GM12878 (cell line): Measurements from ENCODE around the gene SLX4IP. TPM values are rescaled to one million over a fixed set of nuclear protein-coding genes. Genes with fewer than 3 reads are reported as not detected.

ENCODE experiments used
- ATAC-seq: fragments of 200-7000 bp; cut with Tn5 transposase; 3 replicates; pipeline ENCODE4 v1.9.1; 2020; ENCODE audit warnings: mild to moderate bottlenecking, moderate library complexity
- BruUV-seq: library from RNA; stranded (reverse); fragments of 400-500 nt; replicated peaks from 2 replicates; lab custom pipeline; 2021; lab: Mats Ljungman, UMichigan
- CTCF ChIA-PET: fragments of 300-600 bp; sonication (Branson Sonifier 250); formaldehyde crosslinking; extraction: SDS; loops from one replicate; lab custom pipeline; 2021; ENCODE audit warnings: inconsistent platforms; lab: Yijun Ruan, JAX
- POLR2A ChIA-PET: fragments of 350-600 bp; formaldehyde crosslinking; extraction: SDS; loops from one replicate; lab custom pipeline; 2021; ENCODE audit warnings: inconsistent platforms; lab: Charles Lee
- RAD21 ChIA-PET: fragments of 300-600 bp; sonication (Branson Sonifier 250); formaldehyde crosslinking; loops from one replicate; lab custom pipeline; 2023; ENCODE audit warnings: antibody characterized with exemption; ENCODE audit not compliant: unreplicated experiment; lab: Charles Lee
- SMC1A ChIA-PET: fragments of 300-600 bp; sonication (Branson Sonifier 250); formaldehyde crosslinking; loops from one replicate; lab custom pipeline; 2023; ENCODE audit not compliant: unreplicated experiment, uncharacterized antibody; lab: Charles Lee
- DNase-seq: peaks from one replicate; pipeline ENCODE4 v3.0.0-alpha.2; 2011; ENCODE audit warnings: low read depth, low spot score
- FAIRE-seq: peaks from 3 replicates; lab custom pipeline; 2011; peaks lifted over from hg19 to GRCh38; lab: Jason Lieb, UNC
- H2AFZ ChIP-seq: 2 replicates; pipeline ENCODE4 v1.6.0; 2011; ENCODE audit warnings: low read depth, low read length, control low read depth; ENCODE audit not compliant: control insufficient read depth
- H3K27ac ChIP-seq: 2 replicates; pipeline ENCODE4 v1.5.1; 2011; ENCODE audit warnings: control low read depth; ENCODE audit not compliant: control insufficient read depth, insufficient read depth
- H3K27me3 ChIP-seq, 2 experiments: replicated peaks in 1 of 2; 2 replicates each; pipeline versions ENCODE4 v1.6.0 to v1.6.1; 2011; ENCODE audit warnings: low read length in 1 of 2; ENCODE audit not compliant: control insufficient read depth in 2 of 2, insufficient read depth in 2 of 2
- H3K36me3 ChIP-seq, 2 experiments: 2 replicates each; pipeline ENCODE4 v1.5.1; 2011; ENCODE audit warnings: low read length in 1 of 2; ENCODE audit not compliant: control insufficient read depth in 2 of 2, insufficient read depth in 2 of 2
- H3K4me1 ChIP-seq: 2 replicates; pipeline ENCODE4 v1.6.1; 2011; ENCODE audit warnings: mild to moderate bottlenecking, low read length, moderate library complexity, mixed read lengths; ENCODE audit not compliant: control insufficient read depth, insufficient read depth
- H3K4me2 ChIP-seq: 2 replicates; pipeline ENCODE4 v1.6.0; 2011; ENCODE audit warnings: control low read depth; ENCODE audit not compliant: control insufficient read depth, insufficient read depth
- H3K4me3 ChIP-seq: fragments of 200-600 bp; sonication (generic); 2 replicates; pipeline ENCODE4 v1.5.1; 2016
- H3K79me2 ChIP-seq: 2 replicates; pipeline ENCODE4 v1.6.0; 2011; ENCODE audit warnings: low read length; ENCODE audit not compliant: control insufficient read depth, insufficient read depth
- H3K9ac ChIP-seq: 2 replicates; pipeline ENCODE4 v1.8.0; 2011; ENCODE audit warnings: low read length, control low read depth, mixed read lengths; ENCODE audit not compliant: control insufficient read depth, insufficient read depth
- H3K9me3 ChIP-seq: replicated peaks from 3 replicates; pipeline ENCODE4 v1.5.1; 2011; ENCODE audit warnings: mild to moderate bottlenecking, low read length; ENCODE audit not compliant: control insufficient read depth, insufficient read depth
- H4K20me1 ChIP-seq: 2 replicates; pipeline ENCODE4 v1.6.0; 2011; ENCODE audit not compliant: control insufficient read depth, insufficient read depth
- CHD4 ChIP-seq: fragments of 200-600 bp; sonication (generic); IDR thresholded peaks from 2 replicates; pipeline ENCODE4 v1.6.1; 2016; ENCODE audit warnings: mild to moderate bottlenecking
- EP300 ChIP-seq, 2 experiments: fragments of 150-350 bp in 1 of 2; IDR thresholded peaks; 2 replicates each; pipeline ENCODE4 v1.6.1; 2011 to 2012; ENCODE audit warnings: low read depth in 2 of 2, low read length in 2 of 2, borderline replicate concordance in 1 of 2, improper control_type of control experiment in 1 of 2, inconsistent platforms in 1 of 2; ENCODE audit not compliant: control insufficient read depth in 1 of 2
- GATAD2B ChIP-seq: fragments of 450-650 bp; conservative IDR thresholded peaks from 2 replicates; pipeline ENCODE4 v1.6.1; 2017; ENCODE audit warnings: low read depth, mild to moderate bottlenecking, moderate library complexity
- MEF2B ChIP-seq: fragments of 450-650 bp; IDR thresholded peaks from 2 replicates; pipeline ENCODE4 v1.6.1; 2018; ENCODE audit warnings: mild to moderate bottlenecking, moderate library complexity; ENCODE audit not compliant: partially characterized antibody, poor library complexity, severe bottlenecking
- NBN ChIP-seq: fragments of 450-650 bp; IDR thresholded peaks from 2 replicates; pipeline ENCODE4 v1.6.1; 2016
- POU2F2 ChIP-seq: IDR thresholded peaks from 3 replicates; pipeline ENCODE4 v1.6.1; 2011; ENCODE audit warnings: low read depth, mild to moderate bottlenecking, low read length, borderline replicate concordance
- SMC3 ChIP-seq: IDR thresholded peaks from 2 replicates; pipeline ENCODE4 v1.6.1; 2011; ENCODE audit warnings: low read length, improper control_type of control experiment, borderline replicate concordance
- ZBTB33 ChIP-seq: fragments of 450-650 bp; IDR thresholded peaks from 2 replicates; pipeline ENCODE4 v1.6.1; 2017; ENCODE audit warnings: mild to moderate bottlenecking
- WGBS: methylation state at CpG from one replicate; pipeline ENCODE4 v1.1.6; 2016; ENCODE audit warnings: low lambda C conversion rate; ENCODE audit not compliant: insufficient replicate concordance, insufficient coverage; ENCODE audit errors: missing lambda C conversion rate; 5-methylcytosine and 5-hydroxymethylcytosine counted together
- in situ Hi-C: fragments of 300-500 bp; cut with MboI; formaldehyde crosslinking; loops from 9 replicates; pipeline ENCODE4 v1.14.3; 2018; ENCODE audit warnings: mixed read lengths
- intact Hi-C: fragments of 100-400 bp; cut with micrococcal nuclease; formaldehyde crosslinking; loops from one replicate; pipeline ENCODE4 v1.14.2; 2022; ENCODE audit not compliant: unreplicated experiment
- polyA plus RNA-seq, 11 experiments: library from polyadenylated mRNA; depleted of rRNA in 4 of 11; unstranded in 6 of 11; stranded (reverse) in 5 of 11; fragments of >200 nt; fragmentation: Nextera tagmentation in 4 of 11; fragmentation: Illumina TruSeq in 1 of 11; extraction: Ambion mirVana in 4 of 11; extraction: Trizol in 1 of 11; gene quantifications; 1 replicate in 1 of 11; 2 replicates in 10 of 11; pipeline versions ENCODE4 v1.2.1 to v1.2.3, GENCODE V29; 2011 to 2016; ENCODE audit warnings: inconsistent platforms in 2 of 11, missing spikeins in 2 of 11, low read depth in 1 of 11
- total RNA-seq, 4 experiments: library from RNA; depleted of rRNA in 3 of 4; stranded (reverse); fragments of >200 nt in 3 of 4; fragmentation: Illumina TruSeq in 1 of 4; extraction: Trizol in 1 of 4; gene quantifications; 2 replicates each; pipeline versions ENCODE4 v1.2.1 to v1.2.3, GENCODE V29; 2013 to 2021
- TF ChIP-seq, protein P1 (sequence below): fragments of 450-650 bp; formaldehyde crosslinking; IDR thresholded peaks from 2 replicates; pipeline ENCODE4 v1.4.0; 2020; ENCODE audit warnings: mild to moderate bottlenecking, moderate library complexity

The SLX4IP gene
- total and polyA plus RNA-seq, 10 of the 15 experiments (the other 5 are each of a cell fraction or from before 2014, with no cell fraction given) = 2.2 to 11.0 (median 6.3) TPM

DNA sequence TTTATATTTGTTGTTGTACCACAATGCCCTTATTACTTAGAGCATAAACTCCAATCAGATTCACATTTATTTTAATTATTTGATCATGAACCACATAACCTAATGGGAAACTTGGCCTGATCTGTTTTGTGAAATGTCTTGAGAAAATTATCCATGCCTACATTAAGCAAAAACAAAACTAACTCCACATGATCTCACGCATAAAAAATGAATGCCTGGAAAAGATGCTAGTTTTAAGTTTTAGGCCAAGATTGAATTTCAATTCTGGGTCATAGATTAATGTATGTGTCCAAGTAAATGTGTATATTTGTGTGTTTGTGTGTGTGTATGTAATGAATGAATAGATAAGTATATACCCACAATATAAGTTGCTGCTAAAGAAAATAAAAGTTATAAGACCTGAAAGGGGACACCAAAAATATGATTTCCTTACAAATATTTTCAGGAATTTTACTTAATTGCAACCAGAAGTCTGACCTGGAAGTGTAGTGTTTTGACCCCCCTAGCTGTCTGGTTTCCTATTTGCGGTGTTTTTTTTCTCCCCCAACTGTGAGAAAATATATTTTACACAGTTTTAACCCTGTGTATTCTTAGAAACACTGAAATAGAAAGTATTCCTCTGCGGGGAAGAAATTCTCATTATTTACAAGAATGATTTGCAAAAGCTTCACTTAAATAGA, 141.4 kb downstream of the SLX4IP start:
- DNase-seq (no peak), ATAC-seq (no peak), FAIRE-seq (no peak)
- no peak overlapping the region for H3K27ac ChIP-seq
- no peak overlapping the region for H2AFZ ChIP-seq
- H3K4me2 ChIP-seq = no peak overlapping the region
- no TSS peak for BruUV-seq
- intact Hi-C loops (no loop called here), in situ Hi-C loops (no loop called here)
- no peaks in the 10 kb centered on the region for H3K79me2 ChIP-seq
- ChIA-PET RAD21 (no interaction called here), SMC1A (interaction anchor here (0.7 kb wide), 1 partner anchor 20 kb away, joined by 3 read pairs; no protein-coding TSS in a partner anchor), POLR2A (no interaction called here), CTCF (interaction anchor here (1.1 kb wide), 1 partner anchor 10 kb away, joined by 4 read pairs; no protein-coding TSS in a partner anchor)
- no peaks in the 10 kb centered on the region; a peak in 1 of 4 replicates for H3K36me3 ChIP-seq
- no peak for TF ChIP-seq MEF2B
- TF ChIP-seq CHD4 = no peak
- TF ChIP-seq, protein P1, sequence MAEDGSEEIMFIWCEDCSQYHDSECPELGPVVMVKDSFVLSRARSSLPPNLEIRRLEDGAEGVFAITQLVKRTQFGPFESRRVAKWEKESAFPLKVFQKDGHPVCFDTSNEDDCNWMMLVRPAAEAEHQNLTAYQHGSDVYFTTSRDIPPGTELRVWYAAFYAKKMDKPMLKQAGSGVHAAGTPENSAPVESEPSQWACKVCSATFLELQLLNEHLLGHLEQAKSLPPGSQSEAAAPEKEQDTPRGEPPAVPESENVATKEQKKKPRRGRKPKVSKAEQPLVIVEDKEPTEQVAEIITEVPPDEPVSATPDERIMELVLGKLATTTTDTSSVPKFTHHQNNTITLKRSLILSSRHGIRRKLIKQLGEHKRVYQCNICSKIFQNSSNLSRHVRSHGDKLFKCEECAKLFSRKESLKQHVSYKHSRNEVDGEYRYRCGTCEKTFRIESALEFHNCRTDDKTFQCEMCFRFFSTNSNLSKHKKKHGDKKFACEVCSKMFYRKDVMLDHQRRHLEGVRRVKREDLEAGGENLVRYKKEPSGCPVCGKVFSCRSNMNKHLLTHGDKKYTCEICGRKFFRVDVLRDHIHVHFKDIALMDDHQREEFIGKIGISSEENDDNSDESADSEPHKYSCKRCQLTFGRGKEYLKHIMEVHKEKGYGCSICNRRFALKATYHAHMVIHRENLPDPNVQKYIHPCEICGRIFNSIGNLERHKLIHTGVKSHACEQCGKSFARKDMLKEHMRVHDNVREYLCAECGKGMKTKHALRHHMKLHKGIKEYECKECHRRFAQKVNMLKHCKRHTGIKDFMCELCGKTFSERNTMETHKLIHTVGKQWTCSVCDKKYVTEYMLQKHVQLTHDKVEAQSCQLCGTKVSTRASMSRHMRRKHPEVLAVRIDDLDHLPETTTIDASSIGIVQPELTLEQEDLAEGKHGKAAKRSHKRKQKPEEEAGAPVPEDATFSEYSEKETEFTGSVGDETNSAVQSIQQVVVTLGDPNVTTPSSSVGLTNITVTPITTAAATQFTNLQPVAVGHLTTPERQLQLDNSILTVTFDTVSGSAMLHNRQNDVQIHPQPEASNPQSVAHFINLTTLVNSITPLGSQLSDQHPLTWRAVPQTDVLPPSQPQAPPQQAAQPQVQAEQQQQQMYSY (CRISPR knock-in tag) = no peak
- no peak for TF ChIP-seq POU2F2
- no peak for TF ChIP-seq NBN
- TF ChIP-seq GATAD2B = no peak
- TF ChIP-seq SMC3 = no peak
- TF ChIP-seq ZBTB33 = no peak
- TF ChIP-seq EP300 (IDR thresholded peaks at IDR 0.05; ENCODE audit: borderline replicate concordance in 1 of 2, control insufficient read depth in 1 of 2, low read depth in 2 of 2, low read length in 2 of 2) = no peak
- WGBS = 98% methylated on average over 3 of the region's 3 CpGs
- H3K4me3 ChIP-seq = no peak overlapping the region
- H3K4me1 ChIP-seq = no peaks in the 10 kb centered on the region
- no peaks in the 10 kb centered on the region for H3K9me3 ChIP-seq
- no peaks in the 10 kb centered on the region for H3K27me3 ChIP-seq
- no peak overlapping the region for H3K9ac ChIP-seq
- no peaks in the 10 kb centered on the region for H4K20me1 ChIP-seq
